Karpas-422 (cell line): ENCODE measurements around the gene PELI3. TPM values are rescaled to one million over a fixed set of nuclear protein-coding genes. Genes with fewer than 3 reads are reported as not detected.

Source experiments
- DNase-seq: peaks from one replicate; pipeline ENCODE4 v3.0.0-alpha.2; 2015
- H2AFZ ChIP-seq: fragments of 200-600 bp; sonication (generic); 2 replicates; pipeline ENCODE4 v1.6.1; 2014; ENCODE audit warnings: antibody characterized with exemption, low read length, mixed read lengths
- H3K27ac ChIP-seq: fragments of 200-600 bp; sonication (generic); 2 replicates; pipeline ENCODE4 v1.5.1; 2014; ENCODE audit warnings: mild to moderate bottlenecking, low read length, moderate library complexity
- H3K27me3 ChIP-seq: fragments of 200-600 bp; sonication (generic); 2 replicates; pipeline ENCODE4 v1.6.1; 2014; ENCODE audit warnings: low read length, mixed read lengths
- H3K36me3 ChIP-seq: fragments of 200-600 bp; sonication (generic); 2 replicates; pipeline ENCODE4 v1.6.1; 2014; ENCODE audit warnings: low read length, mixed read lengths; ENCODE audit not compliant: insufficient read depth
- H3K4me1 ChIP-seq: fragments of 200-600 bp; sonication (generic); 2 replicates; pipeline ENCODE4 v1.6.1; 2014; ENCODE audit warnings: mild to moderate bottlenecking, low read length, mixed read lengths
- H3K4me2 ChIP-seq: fragments of 200-600 bp; sonication (generic); 2 replicates; pipeline ENCODE4 v1.6.1; 2014; ENCODE audit warnings: low read length, low read depth, mild to moderate bottlenecking; ENCODE audit not compliant: poor library complexity, severe bottlenecking
- H3K4me3 ChIP-seq: fragments of 200-600 bp; sonication (generic); 2 replicates; pipeline ENCODE4 v1.5.1; 2014; ENCODE audit warnings: mild to moderate bottlenecking, antibody characterized with exemption, low read length, mixed read lengths
- H3K79me2 ChIP-seq: fragments of 200-600 bp; sonication (generic); 2 replicates; pipeline ENCODE4 v1.6.1; 2014; ENCODE audit warnings: mild to moderate bottlenecking, low read length, mixed read lengths
- H3K9ac ChIP-seq: fragments of 200-600 bp; sonication (generic); 2 replicates; pipeline ENCODE4 v1.6.0; 2014; ENCODE audit warnings: low read length
- H3K9me2 ChIP-seq: fragments of 200-600 bp; sonication (generic), shearing (Covaris generic); replicated peaks from 2 replicates; pipeline ENCODE4 v1.6.0; 2014; ENCODE audit warnings: mild to moderate bottlenecking, low read length, moderate library complexity; ENCODE audit not compliant: insufficient read depth
- H3K9me3 ChIP-seq: fragments of 300-700, 200-600 bp; sonication (generic); 2 replicates; pipeline ENCODE4 v1.6.1; 2014; ENCODE audit warnings: low read length, mixed read lengths
- H4K20me1 ChIP-seq: fragments of 200-600 bp; sonication (generic); 2 replicates; pipeline ENCODE4 v1.6.1; 2014; ENCODE audit warnings: mild to moderate bottlenecking, antibody characterized with exemption, low read length, low read depth; ENCODE audit not compliant: insufficient read depth
- small RNA-seq: library from RNA; depleted of rRNA; stranded (forward); fragments of <200 nt; gene quantifications from one replicate; pipeline ENCODE3, GENCODE V24; 2014
- total RNA-seq: library from RNA; depleted of rRNA; stranded (reverse); fragments of >200 nt; shearing (Covaris generic); gene quantifications from 2 replicates; pipeline ENCODE4 v1.2.3, GENCODE V29; 2014; ENCODE audit warnings: low replicate concordance; rRNA removed

The PELI3 gene
- total RNA-seq, 1 experiment from 2014 or later, result 6.7 TPM

- H3K9me3 ChIP-seq, result no peaks in the 10 kb centered on the region
- H4K20me1 ChIP-seq, result no peaks in the 10 kb centered on the region
- H3K36me3 ChIP-seq, result no peaks in the 10 kb centered on the region
- peak within 1 kb of the TSS; percentile 72 for H3K9ac ChIP-seq
- H3K79me2 ChIP-seq, result peaks cover 5% of the 10 kb centered on the region
- H3K4me1 ChIP-seq, result peaks cover 7% of the 10 kb centered on the region
- H3K27me3 ChIP-seq, result no peaks in the 10 kb centered on the region
- H3K9me2 ChIP-seq, result no peaks in the 10 kb centered on the region
- peak within 1 kb of the TSS; percentile 78 for H3K4me2 ChIP-seq
- H3K27ac ChIP-seq, result no peak within 1 kb of the TSS
- H3K4me3 ChIP-seq, result peak within 1 kb of the TSS; percentile 79
- DNase-seq, result peak; percentile 89
- no peak within 1 kb of the TSS for H2AFZ ChIP-seq
These were observed 43.7 kb downstream of the PELI3 start, which contains the start of gene BBS1 for GRCh38 chr11:66510271-66510989. Gene BBS1 (plus strand): TSS chr11:66510635. CDS start chr11:66510660, 25 bp downstream.

DNA sequence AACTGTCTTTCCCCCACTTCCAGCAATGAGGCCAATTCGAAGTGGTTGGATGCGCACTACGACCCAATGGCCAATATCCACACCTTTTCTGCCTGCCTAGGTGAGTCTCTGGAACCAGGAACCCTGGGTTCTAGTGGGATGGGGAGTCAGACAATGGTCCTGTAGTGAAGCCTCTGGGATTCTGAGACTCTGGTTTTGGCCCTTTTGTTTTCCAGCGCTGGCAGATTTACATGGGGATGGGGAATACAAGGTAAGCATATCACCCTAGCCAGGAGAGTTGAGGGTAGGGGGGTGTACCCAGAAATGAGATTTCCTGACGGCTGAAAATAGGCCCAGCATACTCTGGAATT is 44.3 kb downstream of the PELI3 start:
- H3K9me3 ChIP-seq, result no peaks in the 10 kb centered on the region
- H3K79me2 ChIP-seq, result peaks cover 5% of the 10 kb centered on the region
- no peak overlapping the region for H3K27ac ChIP-seq
- H3K4me3 ChIP-seq, result peak overlapping the region; percentile 79
- H2AFZ ChIP-seq, result no peak overlapping the region
- H3K36me3 ChIP-seq, result no peaks in the 10 kb centered on the region
- H3K4me2 ChIP-seq, result peak overlapping the region; percentile 78
- peak overlapping the region; percentile 72 for H3K9ac ChIP-seq
- no peaks in the 10 kb centered on the region for H4K20me1 ChIP-seq
- peaks cover 7% of the 10 kb centered on the region for H3K4me1 ChIP-seq
- no peaks in the 10 kb centered on the region for H3K27me3 ChIP-seq
- DNase-seq, result no peak
- no peaks in the 10 kb centered on the region for H3K9me2 ChIP-seq

DNA sequence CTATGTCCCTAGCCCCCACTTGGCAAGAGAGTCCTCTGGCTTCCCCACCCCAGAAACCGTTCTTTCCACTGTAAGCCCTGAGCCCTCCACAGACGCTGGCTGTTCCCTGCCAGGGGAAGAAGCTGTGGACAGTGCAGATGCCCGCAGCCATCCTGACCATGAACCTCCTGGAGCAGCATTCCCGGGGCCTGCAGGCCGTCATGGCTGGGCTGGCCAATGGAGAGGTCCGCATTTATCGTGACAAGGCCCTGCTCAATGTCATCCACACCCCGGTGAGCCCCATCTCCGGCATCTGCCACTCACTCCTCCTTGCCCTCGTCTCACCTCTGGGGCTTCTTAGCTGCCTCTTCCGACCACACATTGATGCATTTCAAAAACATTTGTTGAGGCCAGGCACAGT is 56.9 kb downstream of the PELI3 start:
- DNase-seq, result no peak
- Histone ChIP-seq H3K9me2 (no peaks in the 10 kb centered on the region), H3K9ac (no peak overlapping the region), H3K4me1 (no peaks in the 10 kb centered on the region), H3K27ac (no peak overlapping the region), H3K27me3 (no peaks in the 10 kb centered on the region), H4K20me1 (no peaks in the 10 kb centered on the region), H3K9me3 (no peaks in the 10 kb centered on the region), H2AFZ (no peak overlapping the region), H3K4me3 (no peak overlapping the region), H3K79me2 (no peaks in the 10 kb centered on the region), H3K36me3 (no peaks in the 10 kb centered on the region), H3K4me2 (no peak overlapping the region)

- H3K9me2 ChIP-seq, result no peaks in the 10 kb centered on the region
- H3K4me1 ChIP-seq, result no peaks in the 10 kb centered on the region
- no peak for DNase-seq
These were observed 57.8 kb downstream of the PELI3 start for GRCh38 chr11:66524304-66525040.

More at GRCh38 chr11:66524304-66525040, 57.8 kb downstream of the PELI3 start:
- Histone ChIP-seq H3K27ac (no peak overlapping the region), H3K4me2 (no peak overlapping the region), H3K27me3 (no peaks in the 10 kb centered on the region), H3K79me2 (no peaks in the 10 kb centered on the region), H3K9ac (no peak overlapping the region), H3K4me3 (no peak overlapping the region), H4K20me1 (no peaks in the 10 kb centered on the region), H3K36me3 (no peaks in the 10 kb centered on the region), H2AFZ (no peak overlapping the region), H3K9me3 (no peaks in the 10 kb centered on the region)

Small RNAs within 50 kb of the gene (small RNA-seq; reads per million reads assigned to genes)
- not detected for gene RF00416

Other genes with a start within 250 kb of the PELI3 start
- 12.9 and 18.5 TPM in 2 replicates for gene KLC2, start 209.2 kb upstream of the PELI3 start, total RNA-seq
- gene RAB1B, start 198.3 kb upstream of the PELI3 start, total RNA-seq, result 56.2 and 64.3 TPM in 2 replicates
- gene CNIH2, start 188.7 kb upstream of the PELI3 start, total RNA-seq, result 0.34 and 6.6 TPM in 2 replicates
- gene YIF1A, start 177.8 kb upstream of the PELI3 start, total RNA-seq, result 145 and 154 TPM in 2 replicates
- gene TMEM151A, start 175.0 kb upstream of the PELI3 start, total RNA-seq, result not detected in 2 replicates
- not detected in 2 replicates for gene CD248, start 149.9 kb upstream of the PELI3 start, total RNA-seq
- gene RIN1, start 130.5 kb upstream of the PELI3 start, total RNA-seq, result 0.78 and 1.1 TPM in 2 replicates
- gene BRMS1, start 121.8 kb upstream of the PELI3 start, total RNA-seq, result 32.0 and 57.1 TPM in 2 replicates
- 10.6 and 11.9 TPM in 2 replicates for gene B4GAT1, start 119.3 kb upstream of the PELI3 start, total RNA-seq
- gene SLC29A2, start 95.1 kb upstream of the PELI3 start, total RNA-seq, result 0.15 and 0.90 TPM in 2 replicates
- not detected in 2 replicates for gene NPAS4, start 45.9 kb upstream of the PELI3 start, total RNA-seq
- gene MRPL11, start 28.1 kb upstream of the PELI3 start, total RNA-seq, result 69.6 and 80.4 TPM in 2 replicates
- gene DPP3, start 13.5 kb downstream of the PELI3 start, total RNA-seq, result 77.9 and 91.5 TPM in 2 replicates
- 9.1 and 37.3 TPM in 2 replicates for gene BBS1, start 43.7 kb downstream of the PELI3 start, total RNA-seq
- gene ZDHHC24, start 79.1 kb downstream of the PELI3 start, total RNA-seq, result 22.2 and 35.0 TPM in 2 replicates
- not detected in 2 replicates for gene ACTN3, start 80.0 kb downstream of the PELI3 start, total RNA-seq
- gene CTSF, start 101.7 kb downstream of the PELI3 start, total RNA-seq, result not detected in 2 replicates
- 0.22 and 0.75 TPM in 2 replicates for gene CCDC87, start 126.2 kb downstream of the PELI3 start, total RNA-seq
- gene CCS, start 126.3 kb downstream of the PELI3 start, total RNA-seq, result 24.6 and 57.6 TPM in 2 replicates
- gene RBM14, start 149.7 kb downstream of the PELI3 start, total RNA-seq, result 47.9 and 51.3 TPM in 2 replicates
- gene RBM4, start 171.8 kb downstream of the PELI3 start, total RNA-seq, result 103 and 141 TPM in 2 replicates
- gene RBM4B, start 211.0 kb downstream of the PELI3 start, total RNA-seq, result 39.5 and 43.2 TPM in 2 replicates